ENCODE results near the gene PTGER2.

The PTGER2 gene

GRCh38 chr14:52307376-52307775, 6.7 kb upstream of the PTGER2 start:
- no peak for DNase-seq

- no peak for DNase-seq
These were observed 6.2 kb upstream of the PTGER2 start for GRCh38 chr14:52307905-52308304.

- DNase-seq: no peak
These were observed 3.6 kb upstream of the PTGER2 start for GRCh38 chr14:52310541-52310940.

- no peak for DNase-seq
These were observed 1.2 kb upstream of the PTGER2 start for GRCh38 chr14:52312931-52313355.

DNA sequence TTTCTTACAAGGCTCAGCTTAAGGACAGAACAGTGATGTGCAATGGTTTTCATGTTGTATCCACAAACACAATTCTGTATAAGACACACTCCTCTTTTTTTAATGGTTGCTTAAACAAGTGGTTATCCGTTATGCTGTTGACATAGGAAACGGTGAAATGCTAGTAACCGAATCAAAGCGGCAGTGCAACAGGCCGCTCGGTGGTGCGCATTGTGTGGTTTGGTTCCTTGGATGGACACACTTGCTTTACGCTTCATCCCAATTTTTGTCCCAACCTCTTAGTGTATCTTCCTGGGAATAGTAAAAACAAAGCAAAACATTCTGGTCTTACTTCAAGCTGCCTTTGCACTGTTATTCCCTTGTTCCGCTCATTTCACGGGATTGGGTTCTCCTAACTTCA, 650 bp upstream of the PTGER2 start:
- no peak for DNase-seq

GRCh38 chr14:52314595-52315354, 663 bp downstream of the PTGER2 start:
- no peak for DNase-seq

- no peak for DNase-seq
These were observed 1.2 kb downstream of the PTGER2 start for GRCh38 chr14:52315355-52315718.

- no peak for DNase-seq
These were observed 4.0 kb downstream of the PTGER2 start for GRCh38 chr14:52318062-52318461.

- no peak for DNase-seq
These were observed 4.9 kb downstream of the PTGER2 start for GRCh38 chr14:52318826-52319645.

DNA sequence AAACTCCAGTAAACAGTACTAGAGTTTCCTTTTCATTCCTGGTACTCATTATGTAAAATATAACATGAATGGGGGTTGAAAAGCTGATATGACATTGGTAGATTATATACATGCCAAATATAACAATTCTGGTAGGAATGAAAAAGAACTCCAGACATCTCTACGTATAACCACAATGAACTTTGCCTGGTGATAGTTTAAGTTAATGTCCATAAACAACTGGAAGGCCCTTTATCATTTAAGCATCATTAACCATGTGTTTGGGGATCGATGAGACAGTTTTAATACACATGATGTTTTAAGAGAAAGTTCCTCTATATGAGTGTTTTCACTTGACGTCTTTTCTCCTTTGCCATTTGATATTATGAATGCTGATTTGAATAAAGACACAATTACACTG, 5.8 kb downstream of the PTGER2 start:
- DNase-seq: no peak

DNA sequence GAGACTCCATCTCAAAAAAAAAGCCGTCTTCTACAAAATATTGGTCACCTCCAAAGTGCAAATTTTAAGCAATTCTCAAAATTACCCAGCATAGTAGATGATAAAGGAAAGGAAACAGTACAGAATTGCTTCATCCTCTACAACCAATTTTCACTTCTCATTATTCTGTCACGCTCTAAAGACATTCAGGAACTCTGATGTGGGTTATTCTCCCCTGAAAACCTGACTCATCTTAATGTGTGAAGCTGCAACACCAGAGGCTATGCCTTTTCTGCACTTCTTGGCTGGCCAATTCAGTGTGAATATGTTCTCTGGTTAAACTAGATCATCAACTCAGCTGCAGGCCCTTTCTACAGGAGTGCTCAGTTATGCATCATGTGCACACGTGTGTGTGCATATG, 11.0 kb downstream of the PTGER2 start:
- no peak for DNase-seq

DNA sequence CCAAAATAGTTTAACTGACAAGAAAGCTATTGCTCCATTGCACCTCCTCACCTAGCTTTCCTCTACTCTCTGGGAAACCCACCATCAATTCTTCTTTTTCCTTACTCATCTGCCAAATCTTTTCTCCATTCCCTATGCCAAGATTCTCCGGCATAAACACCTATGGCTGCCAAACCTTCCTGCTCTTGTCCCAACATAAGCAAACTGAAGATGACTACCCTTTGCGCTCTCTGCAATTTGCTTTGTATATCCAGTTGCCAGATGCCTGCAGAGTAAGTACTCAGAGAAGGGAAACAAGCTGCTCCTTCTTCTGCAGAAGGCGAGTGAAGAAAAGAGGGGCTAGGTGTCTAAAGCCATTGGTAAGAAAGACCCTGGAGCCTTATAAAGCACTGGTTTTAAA, 11.5 kb downstream of the PTGER2 start:
- no peak for DNase-seq

DNA sequence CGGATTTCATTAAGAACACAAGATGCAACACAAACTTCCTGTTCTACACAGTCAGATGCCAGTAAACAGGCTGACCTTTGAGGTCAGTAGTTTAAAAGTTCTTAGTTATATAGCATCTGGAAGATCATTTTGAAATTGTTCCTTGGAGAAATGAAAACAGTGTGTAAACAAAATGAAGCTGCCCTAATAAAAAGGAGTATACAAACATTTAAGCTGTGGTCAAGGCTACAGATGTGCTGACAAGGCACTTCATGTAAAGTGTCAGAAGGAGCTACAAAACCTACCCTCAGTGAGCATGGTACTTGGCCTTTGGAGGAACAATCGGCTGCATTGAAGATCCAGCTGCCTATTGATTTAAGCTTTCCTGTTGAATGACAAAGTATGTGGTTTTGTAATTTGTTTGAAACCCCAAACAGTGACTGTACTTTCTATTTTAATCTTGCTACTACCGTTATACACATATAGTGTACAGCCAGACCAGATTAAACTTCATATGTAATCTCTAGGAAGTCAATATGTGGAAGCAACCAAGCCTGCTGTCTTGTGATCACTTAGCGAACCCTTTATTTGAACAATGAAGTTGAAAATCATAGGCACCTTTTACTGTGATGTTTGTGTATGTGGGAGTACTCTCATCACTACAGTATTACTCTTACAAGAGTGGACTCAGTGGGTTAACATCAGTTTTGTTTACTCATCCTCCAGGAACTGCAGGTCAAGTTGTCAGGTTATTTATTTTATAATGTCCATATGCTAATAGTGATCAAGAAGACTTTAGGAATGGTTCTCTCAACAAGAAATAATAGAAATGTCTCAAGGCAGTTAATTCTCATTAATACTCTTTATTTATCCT, 13.5 kb downstream of the PTGER2 start:
- no peak for DNase-seq

DNA sequence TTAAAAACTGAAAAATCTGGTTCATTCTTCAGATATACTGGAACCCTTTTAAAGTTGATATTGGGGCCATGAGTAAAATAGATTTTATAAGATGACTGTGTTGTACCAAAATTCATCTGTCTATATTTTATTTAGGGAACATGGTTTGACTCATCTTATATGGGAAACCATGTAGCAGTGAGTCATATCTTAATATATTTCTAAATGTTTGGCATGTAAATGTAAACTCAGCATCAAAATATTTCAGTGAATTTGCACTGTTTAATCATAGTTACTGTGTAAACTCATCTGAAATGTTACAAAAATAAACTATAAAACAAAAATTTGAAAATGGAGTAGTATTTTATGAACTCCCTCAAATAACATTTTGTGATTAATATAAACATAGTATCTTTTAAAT, 14.2 kb downstream of the PTGER2 start:
- DNase-seq: no peak

DNA sequence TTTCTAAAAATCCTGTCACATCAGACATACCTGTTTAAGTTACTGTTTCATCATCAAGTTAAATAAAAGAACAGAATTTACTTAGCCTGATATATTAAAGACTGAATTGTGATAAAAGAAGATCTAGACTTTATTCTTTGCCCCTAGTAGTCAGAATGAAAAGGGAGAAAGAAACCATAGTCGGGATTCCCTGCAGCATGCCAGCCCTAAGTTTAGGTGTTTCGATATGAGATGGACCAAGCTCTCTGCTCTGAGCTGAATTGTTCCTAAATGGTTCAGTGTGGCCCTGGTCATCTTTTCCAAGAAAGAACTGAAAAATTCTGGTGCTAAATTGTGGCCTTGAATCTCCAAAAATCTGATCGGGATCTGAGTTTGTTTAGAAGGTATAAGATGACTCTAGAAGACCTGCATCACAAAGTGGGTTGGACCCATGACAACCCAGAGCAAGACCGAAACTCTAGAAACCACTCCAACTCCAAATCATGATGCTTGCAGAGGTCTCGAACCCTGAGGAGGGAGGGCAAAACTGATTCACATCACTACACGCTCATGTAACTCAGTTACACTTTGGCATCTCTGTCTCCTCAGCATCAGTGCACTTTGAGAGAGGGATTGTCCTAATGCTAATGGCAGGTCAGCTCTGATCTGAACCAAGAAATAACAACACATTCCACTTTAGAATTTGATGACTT, 15.7 kb downstream of the PTGER2 start:
- DNase-seq: no peak

DNA sequence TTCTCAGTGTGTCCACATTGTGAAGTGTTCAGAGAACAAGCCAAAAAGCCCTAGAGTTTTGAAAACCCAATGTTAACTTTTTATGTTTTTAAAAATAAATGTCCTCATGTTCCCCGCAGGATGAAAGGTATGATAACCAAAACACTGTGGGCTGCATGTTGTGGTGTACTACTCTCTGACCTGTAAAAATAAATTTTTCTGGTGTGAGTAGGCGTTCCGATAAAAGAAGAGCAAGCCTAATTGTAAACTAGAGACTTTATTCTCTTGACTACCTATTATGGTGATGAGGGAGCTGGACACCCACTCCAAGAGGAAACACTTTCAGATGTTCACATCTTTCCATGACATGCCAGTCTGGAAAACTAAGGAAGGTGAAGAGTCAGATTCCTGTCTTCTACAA, 18.2 kb downstream of the PTGER2 start:
- DNase-seq: no peak

GRCh38 chr14:52333108-52333507, 19.0 kb downstream of the PTGER2 start:
- DNase-seq: no peak

DNA sequence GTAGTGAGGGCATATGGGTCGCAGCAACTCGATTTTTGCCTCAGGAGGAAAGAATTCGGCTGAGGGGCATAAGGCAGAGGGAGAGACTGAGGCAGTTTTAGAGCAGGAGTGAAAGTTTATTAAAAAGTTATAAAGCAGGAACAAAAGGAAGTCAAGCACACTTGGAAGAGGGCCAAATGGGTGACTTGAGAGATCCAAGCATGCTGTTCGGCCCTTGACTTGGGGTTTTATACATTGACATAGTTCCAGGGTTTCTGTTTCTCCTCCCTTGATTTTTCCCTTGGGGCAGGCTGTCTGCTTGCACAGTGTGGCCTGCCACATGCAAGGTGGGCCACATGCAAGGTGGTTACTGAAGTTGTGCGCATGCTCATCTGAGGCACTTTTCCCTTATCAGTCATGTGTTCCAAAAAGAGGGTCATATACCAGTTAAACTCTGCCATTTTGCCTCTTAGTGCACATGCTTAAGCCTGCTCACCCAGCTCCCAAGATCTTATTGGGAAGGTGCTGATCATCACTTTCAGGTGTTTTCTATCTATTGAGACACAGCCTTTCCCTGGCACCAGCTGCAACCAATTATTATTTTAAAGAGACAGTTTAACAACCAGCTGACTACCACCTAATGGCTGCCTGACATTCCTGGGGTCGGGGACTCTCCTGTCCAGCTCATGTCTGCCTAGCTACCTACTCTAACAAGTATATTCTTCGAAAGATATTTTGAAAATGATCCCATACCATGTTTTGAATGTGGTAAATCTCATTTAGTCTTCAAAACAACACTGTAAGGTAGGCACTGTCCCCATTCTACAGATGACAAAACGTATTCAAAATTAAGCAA, 19.9 kb downstream of the PTGER2 start:
- no peak for DNase-seq

- DNase-seq: no peak
These were observed 22.1 kb downstream of the PTGER2 start for GRCh38 chr14:52336241-52336640.

- DNase-seq: no peak
These were observed 24.1 kb downstream of the PTGER2 start for GRCh38 chr14:52338051-52338681.

- DNase-seq: no peak
These were observed 25.1 kb downstream of the PTGER2 start for GRCh38 chr14:52339262-52339661.
